Mammary epithelial cell (primary cell): ENCODE data around the gene HSPA1B.
"Not testable (repeated sequence)": the region's sequence is repeated elsewhere in the genome, so short reads cannot be mapped to it uniquely, and the experiment has no call there.

ENCODE experiments used
- CTCF ChIP-seq, 2 donors: IDR thresholded peaks in 1 of 2; conservative IDR thresholded peaks in 1 of 2; 2 replicates each; pipeline ENCODE4 v1.5.1; 2011 to 2012; ENCODE audit warnings: inconsistent platforms in 2 of 2, low read length in 2 of 2, mild to moderate bottlenecking in 2 of 2, control low read depth in 1 of 2, low read depth in 1 of 2; ENCODE audit not compliant: insufficient read depth in 1 of 2; ENCODE audit errors: extremely low read depth in 1 of 2
- EZH2 ChIP-seq: IDR thresholded peaks from 2 replicates; pipeline ENCODE4 v1.6.1; 2012; ENCODE audit warnings: low read length, inconsistent platforms, borderline replicate concordance

GRCh38 chr6:31820399-31820798 lies 7.1 kb upstream of the HSPA1B start:
- TF ChIP-seq CTCF (conservative IDR thresholded peaks at IDR 0.05 in 1 of 2, IDR thresholded peaks at IDR 0.05 in 1 of 2; ENCODE audit: extremely low read depth in 1 of 2, insufficient read depth in 1 of 2, low read depth in 1 of 2, low read length in 2 of 2); EZH2: not testable (repeated sequence)
